HG03175 (cell line): Measurements from ENCODE around the gene SPEN.

Experiments used
- ATAC-seq: cut with Tn5 transposase; IDR thresholded peaks from one replicate; pipeline ENCODE4 v1.9.1; 2021; ENCODE audit warnings: mild to moderate bottlenecking, moderate library complexity; ENCODE audit not compliant: unreplicated experiment

Gene SPEN

DNA sequence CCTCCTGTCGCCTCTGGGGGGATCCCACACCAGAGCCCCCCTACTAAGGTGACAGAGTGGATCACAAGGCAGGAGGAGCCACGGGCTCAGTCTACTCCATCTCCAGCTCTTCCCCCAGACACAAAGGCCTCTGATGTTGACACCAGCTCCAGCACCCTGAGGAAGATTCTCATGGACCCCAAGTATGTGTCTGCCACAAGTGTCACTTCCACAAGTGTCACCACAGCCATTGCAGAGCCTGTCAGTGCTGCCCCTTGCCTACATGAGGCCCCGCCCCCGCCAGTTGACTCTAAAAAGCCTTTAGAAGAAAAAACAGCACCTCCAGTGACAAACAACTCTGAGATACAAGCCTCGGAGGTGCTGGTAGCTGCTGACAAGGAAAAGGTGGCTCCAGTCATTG lies 86.2 kb downstream of the SPEN start:
- ATAC-seq: no peak

DNA sequence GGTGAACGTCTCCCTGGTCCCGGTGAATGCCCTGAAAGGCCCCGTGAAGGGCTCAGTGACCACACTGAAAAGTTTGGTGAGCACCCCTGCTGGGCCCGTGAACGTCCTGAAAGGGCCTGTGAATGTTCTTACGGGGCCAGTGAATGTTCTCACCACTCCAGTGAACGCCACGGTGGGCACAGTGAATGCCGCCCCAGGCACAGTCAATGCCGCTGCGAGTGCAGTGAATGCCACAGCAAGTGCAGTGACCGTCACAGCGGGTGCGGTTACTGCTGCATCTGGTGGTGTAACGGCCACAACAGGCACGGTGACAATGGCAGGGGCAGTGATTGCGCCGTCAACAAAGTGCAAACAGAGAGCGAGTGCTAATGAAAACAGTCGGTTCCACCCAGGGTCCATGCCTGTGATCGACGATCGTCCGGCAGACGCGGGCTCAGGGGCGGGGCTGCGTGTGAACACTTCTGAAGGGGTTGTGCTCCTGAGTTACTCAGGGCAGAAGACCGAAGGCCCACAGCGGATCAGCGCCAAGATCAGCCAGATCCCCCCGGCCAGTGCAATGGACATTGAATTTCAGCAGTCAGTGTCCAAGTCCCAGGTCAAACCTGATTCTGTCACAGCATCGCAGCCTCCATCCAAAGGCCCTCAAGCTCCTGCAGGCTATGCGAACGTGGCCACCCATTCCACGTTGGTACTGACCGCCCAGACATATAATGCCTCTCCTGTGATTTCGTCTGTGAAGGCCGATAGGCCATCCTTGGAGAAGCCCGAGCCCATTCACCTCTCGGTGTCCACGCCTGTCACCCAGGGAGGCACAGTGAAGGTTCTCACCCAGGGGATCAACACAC lies 86.9 kb downstream of the SPEN start:
- no peak for ATAC-seq

DNA sequence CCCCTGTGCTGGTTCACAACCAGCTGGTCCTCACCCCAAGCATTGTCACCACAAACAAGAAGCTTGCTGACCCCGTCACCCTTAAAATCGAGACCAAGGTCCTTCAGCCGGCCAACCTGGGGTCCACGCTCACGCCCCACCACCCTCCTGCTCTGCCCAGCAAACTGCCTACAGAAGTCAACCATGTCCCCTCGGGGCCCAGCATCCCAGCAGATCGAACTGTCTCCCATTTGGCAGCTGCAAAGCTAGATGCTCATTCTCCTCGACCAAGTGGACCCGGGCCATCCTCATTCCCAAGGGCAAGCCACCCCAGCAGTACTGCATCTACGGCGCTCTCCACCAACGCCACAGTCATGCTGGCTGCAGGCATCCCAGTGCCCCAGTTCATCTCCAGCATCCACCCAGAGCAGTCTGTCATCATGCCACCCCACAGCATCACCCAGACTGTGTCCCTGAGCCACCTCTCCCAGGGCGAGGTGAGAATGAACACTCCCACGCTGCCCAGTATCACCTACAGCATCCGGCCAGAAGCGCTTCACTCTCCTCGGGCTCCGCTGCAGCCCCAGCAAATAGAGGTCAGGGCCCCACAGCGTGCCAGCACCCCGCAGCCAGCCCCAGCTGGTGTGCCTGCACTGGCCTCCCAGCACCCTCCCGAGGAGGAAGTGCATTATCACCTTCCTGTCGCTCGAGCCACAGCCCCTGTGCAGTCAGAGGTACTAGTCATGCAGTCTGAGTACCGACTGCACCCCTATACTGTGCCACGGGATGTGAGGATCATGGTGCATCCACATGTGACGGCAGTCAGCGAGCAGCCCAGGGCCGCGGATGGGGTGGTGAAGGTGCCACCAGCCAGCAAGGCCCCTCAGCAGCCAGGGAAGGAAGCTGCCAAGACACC lies 87.8 kb downstream of the SPEN start:
- no peak for ATAC-seq

DNA sequence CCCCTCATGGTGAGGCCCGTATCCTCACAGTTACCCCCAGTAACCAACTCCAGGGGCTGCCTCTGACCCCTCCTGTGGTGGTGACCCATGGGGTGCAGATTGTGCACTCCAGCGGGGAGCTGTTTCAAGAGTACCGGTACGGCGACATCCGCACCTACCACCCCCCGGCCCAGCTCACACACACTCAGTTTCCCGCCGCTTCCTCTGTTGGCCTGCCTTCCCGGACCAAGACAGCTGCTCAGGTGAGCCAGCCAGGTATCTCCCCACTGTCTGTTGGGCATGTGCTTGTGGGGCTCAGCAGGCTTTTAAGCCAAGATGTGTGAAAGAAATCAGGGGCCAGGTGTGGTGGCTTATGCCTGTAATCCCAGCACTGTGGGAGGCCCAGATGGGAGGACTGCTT lies 88.5 kb downstream of the SPEN start:
- no peak for ATAC-seq

DNA sequence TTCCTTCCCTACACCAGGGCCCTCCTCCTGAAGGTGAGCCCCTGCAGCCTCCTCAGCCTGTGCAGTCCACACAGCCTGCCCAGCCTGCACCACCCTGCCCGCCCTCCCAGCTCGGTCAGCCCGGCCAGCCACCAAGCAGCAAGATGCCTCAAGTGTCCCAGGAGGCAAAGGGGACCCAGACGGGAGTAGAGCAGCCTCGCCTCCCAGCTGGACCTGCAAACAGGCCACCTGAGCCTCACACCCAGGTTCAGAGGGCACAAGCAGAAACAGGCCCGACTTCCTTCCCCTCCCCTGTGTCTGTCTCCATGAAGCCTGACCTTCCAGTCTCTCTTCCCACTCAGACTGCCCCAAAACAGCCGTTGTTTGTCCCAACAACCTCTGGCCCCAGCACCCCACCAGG lies 89.6 kb downstream of the SPEN start:
- no peak for ATAC-seq

DNA sequence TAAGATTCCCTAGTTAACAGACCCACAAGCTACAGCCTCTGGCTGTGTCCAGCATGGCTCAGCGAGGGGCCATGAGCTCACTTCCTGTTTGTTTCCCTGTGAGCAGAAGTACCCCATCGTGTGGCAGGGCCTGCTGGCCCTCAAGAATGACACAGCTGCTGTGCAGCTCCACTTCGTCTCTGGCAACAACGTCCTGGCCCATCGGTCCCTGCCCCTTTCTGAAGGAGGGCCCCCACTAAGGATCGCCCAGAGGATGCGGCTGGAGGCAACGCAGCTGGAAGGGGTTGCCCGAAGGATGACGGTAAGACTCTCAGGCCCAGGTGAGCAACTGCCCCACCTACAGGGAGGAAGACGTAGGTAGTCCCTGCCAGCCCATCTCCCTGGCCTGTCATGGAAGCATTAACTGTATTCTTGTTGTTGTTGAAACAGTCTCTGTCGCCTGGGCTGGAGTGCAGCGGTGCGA lies 90.2 kb downstream of the SPEN start:
- ATAC-seq: no peak

DNA sequence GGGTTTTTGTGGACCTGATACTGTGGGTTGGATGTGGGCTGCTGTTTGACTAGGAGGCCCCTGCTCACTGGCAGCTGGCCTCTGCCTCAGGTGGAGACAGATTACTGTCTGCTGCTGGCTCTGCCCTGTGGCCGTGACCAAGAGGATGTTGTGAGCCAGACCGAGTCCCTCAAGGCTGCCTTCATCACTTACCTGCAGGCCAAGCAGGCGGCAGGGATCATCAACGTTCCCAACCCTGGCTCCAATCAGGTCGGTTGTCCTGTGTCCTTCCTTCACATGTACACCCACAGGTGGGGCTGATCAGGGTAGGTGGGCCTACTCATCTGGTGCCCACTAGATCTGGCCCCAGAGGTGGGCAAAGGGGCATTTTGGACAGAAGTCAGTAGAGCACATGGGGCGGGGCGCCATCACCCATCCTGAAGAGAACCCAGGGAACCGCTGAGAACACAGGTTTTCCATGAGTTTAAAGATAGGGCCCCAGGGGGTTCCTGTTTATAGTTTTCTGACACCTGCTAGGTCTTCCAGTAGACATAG lies 91.2 kb downstream of the SPEN start:
- no peak for ATAC-seq

DNA sequence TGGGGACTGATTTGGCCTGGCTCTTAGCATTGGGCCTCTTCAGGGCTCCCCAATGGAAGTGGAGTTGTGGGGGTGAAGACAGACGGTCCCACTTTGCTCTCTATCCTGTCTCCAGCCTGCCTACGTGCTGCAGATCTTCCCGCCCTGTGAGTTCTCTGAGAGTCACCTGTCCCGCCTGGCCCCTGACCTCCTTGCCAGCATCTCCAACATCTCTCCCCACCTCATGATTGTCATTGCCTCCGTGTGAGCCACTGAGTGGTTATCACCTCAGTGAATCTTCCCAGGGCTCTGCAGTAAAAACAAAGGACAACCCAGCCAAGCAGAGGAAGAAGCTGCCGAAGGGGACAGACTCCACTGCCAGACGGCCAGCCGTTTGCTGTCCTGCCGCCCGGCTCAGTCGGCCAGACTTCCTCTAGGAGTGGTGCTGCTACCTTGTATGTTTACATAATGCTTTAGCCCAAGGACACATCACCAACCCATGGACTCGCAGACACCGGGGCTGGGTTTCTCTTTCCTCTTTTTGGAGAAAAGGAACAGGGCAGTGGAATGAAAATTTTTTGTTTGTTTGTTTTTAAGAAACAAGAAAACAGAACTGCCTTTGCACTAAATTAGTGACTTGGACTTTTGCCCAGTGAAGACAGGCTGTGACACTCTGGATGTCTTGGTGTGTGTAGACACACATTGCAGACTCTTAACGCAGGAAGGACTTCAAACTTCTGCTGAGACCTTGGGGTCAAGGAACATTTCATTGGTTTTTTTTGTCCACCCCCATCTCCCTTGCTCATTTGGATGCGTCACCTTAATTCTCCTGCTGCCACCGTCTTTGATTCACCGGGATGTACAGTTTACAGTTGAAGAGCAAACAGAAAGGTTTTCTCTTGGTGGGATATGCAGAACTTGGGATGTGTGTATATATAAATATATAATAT lies 91.9 kb downstream of the SPEN start:
- no peak for ATAC-seq

DNA sequence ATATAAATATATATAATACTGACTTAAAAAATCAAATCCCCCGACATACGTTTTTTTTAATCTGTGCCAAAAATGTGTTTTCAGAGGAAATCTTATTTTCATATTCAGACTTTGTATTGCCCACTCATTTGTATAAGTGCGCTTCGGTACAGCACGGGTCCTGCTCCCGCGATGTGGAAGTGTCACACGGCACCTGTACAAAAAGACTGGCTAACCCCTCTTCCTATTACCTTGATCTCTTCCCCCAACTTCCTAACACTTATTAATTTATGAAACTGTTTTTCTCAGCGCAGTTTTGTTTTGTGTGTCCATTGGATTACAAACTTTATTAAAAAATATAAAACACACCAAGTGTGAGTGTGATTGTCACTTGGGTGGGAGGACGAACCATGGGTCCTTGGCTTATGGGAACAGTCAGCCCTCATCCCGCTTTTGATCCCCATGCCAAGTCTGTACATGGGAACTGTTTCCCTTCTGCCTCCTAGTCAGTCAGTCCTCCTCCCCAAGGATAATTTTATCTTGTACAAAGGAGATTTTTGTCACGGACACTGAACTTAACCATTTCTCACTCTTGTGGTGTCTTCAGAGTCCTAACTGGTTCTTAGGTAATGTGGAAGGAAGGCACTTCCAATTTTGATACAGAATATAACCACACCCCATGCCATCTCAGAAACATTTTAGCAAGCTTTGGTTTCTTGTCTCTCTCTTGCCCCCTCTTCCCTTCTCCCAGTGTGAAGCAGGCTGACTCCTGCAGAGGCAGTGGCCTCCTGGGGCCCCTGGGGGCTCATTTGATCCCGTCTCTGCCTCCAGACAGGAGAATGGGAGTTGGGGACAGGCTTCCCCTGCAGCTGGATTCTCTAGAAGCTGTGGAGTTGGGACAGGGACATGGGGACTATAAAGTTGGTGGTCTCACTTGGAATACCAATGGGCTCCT lies 92.9 kb downstream of the SPEN start:
- no peak for ATAC-seq

DNA sequence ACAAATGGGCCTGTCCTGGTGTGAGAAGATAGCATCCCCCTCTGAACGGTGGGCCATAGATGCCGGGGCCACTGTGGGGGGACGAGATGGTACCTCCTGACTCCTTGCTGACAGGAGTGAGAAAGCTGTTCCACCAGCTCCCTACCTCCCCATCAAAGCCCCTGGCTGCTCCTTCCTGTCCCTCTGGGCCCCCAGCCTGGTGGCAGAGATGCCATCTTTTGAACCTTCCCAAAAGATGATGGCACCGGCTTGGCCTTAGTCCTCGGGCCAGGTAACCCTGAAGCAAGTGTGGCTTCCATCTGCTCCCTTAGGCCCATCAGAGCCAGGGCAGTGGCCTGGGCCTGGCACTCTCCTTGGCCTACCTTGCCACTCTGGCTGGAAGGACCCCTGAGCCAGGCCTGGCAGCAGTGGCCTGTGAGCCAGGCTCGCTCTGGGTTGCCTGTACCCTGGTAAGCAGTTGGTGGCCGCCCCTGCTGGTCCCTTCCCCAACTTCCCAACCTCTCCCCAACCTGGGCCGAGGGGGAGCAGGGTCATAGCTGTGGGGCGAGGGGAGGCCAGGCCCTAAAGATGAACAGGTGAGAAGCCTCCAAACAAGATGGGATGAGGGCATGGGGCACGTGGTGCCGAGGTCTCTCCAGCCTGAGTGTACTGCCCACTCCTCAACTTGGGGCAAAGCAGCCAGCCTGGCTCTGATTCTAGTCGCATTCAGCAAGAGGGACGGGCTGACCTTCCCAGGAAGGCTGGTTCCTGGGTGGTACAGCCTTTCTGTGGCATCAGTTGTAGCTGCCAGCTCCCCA lies 93.7 kb downstream of the SPEN start:
- ATAC-seq: no peak

DNA sequence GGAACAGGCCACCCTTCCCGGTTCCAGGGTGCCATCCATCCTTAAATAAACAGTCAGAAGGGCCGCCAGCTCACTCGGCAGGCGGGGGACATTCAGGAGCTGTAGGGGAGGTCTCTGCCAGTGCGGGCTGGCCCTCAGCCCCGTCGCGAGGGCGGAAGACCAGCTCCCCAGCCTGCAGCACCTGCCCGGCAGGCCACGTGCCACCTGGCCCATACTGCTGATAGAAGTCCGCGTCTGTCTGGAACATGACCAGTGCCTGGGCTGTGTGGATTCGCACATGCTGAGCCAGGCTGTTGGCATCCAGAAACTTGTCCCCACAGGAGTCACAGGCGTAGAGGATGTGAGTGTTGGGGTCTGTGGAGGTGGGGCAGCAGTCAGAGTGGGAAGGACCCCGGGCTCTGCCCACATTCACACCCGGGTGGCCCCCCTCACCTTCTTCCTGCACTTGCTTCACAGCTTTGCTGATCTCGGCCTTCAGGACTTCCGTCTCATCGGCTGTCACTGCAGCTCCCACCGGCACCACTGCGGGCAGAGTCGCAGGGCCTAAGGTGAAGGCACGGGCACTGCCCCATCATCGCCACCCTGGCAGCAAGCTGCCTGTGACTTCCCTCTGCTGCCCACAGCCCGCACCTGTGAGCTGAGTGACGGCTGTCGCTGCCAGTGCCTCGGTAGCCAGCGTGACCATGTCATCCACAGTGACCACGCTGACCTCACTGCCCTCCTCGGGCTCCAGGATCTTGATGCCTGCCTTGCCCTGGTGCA lies 94.6 kb downstream of the SPEN start:
- no peak for ATAC-seq

DNA sequence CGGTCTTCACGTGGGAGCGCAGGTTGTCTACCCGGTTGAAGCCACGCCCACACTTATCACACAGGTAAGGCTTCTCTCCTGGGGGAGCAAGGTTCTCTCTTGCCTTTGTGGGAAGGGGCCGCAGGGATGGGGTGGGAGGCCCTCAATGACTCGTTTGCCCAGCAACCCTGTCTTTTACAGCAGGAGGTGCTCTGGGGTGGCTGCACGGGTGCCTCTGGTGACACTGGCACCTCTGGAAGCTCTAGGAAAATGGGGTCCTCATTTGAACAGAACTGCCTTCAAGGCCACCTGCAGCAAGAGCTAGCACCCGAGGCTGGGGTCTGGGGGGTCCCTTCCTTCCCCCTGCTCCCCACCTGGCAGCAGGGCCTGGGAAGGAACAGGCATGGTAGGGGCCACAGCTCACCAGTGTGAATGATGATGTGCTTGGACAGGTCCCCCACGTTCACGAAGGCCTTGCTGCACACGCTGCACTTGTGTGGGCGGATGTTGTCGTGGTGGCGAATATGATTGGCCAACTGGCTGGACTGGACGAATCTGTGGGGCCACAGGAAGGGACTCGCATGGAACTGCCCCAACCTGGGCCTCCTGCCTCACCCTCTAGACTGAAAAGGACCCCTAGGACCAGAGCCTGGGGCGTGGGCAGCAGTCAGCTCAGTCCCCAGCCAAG lies 95.3 kb downstream of the SPEN start:
- no peak for ATAC-seq

DNA sequence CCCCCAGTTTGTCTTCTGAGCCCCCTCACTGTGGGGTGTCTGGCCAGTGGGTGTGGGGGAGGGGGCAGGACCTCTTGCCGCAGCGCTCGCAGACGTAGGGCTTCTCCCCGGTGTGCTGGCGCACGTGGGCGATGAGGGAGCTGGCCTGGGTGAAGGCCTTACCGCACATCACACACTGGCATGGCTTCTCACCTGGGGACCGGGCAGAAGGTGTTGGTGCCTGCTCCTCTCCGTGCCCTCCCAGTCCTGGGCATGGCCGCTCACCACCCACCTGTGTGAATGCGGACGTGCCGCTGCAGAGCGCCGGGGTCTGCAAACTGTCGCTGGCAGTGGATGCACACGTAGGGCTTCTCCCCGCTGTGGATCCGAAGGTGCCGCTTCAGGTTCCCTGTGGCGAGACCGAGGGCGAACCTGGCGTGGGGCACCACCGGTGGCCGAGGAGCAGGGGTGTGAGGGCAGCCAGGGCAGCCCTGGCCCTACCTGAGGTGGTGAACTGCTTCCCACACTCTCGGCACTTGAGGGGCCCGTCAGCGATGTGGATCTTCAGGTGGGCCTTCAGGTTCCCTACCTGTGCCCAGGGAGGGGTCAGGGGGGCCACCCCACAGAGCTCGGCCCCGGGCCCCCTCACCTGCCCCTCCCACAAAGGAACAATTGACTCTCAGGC lies 96.0 kb downstream of the SPEN start:
- no peak for ATAC-seq

DNA sequence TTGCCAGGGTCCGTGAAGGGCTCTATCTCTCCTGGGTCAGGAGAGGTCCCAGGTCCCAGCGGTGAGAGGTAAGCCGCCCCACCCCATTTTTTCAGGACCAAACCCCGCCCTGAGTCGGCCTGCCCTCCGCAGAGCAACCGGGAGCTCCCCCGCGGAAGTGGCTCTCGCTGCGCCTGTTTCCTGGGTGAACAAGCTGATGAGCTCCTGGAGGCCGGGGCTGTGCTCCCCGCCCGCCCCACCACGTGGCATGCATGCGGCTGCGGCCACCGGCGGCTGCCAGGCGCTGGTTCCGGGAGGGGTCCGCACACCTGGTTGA lies 96.4 kb downstream of the SPEN start:
- ATAC-seq: no peak

DNA sequence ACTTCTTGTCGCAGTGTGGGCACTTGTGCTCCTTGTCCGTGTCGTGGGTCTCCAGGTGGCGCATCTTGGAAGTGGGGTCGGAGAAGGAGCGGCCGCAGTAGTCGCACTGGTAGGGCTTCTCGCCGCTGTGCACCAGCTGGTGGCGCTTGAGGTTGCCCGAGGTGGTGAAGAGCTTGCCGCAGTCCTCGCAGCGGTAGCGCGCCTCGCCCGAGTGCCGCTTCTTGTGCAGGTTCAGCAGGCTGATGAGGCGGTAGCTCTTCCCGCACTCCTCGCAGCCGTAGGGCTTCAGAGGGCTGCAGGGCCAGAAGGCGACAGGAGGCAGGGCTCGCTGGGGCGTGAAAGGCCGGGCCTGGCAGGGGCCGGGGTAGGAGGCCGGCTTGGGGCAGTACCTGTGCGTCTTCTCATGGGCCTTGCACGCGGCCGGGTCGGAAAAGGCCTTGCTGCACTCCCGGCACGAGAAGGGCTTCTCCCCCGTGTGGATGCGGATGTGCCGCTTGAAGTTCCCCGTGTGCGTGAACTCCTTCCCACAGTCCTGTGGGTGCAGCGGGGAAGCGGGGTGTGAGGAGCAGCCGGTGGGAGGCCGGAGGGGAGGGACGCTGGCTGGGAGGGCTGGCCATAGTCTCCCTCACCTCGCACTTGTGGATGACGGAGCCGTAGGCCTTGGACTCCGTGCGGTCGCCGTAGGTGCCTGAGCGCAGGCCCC lies 97.0 kb downstream of the SPEN start:
- no peak for ATAC-seq

DNA sequence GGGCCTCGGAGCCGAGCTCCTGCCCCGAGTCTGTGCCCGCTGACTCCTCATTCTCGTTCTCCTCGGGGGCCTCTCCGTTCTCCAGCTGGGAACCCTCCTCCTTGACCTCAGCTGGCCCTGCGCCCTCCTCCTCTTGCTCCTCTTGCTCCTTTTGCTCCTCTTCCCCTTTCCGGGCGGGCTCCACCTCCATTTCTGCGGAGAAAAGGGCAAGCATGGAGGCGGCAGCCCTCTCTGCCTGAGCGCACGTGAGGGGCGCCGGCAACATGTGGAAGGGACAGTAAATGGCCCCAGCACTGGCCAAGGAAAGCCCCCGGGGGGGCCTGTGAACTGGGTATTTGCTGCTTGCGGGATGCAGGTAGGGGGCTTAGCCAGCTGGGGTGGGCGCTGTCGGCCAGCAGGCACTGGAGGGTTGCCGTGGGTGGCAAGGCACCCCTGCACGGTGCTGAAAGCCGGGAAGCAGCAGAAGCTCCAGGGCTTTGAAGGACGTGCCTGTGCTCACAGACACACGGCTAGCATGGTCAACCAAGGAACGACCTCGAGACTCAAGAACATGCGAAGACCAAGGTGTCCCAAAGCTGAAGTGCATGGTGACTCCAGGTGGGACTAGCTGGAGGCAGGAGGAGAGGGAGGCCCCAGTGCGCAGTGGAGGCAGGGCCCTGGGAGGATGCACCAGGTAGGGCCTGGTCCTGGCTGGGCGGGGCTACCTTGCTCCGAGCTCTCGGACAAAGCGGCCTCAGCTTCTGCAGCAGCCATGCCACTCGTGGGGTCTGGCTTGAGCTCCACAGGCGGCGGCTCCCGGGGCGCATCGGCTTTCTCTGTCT lies 97.7 kb downstream of the SPEN start:
- ATAC-seq: no peak
